Embryonic facial prominence (tissue), 1 donor: ENCODE results near the gene LMLN.
"Not testable (repeated sequence)": the region's sequence is repeated elsewhere in the genome, so short reads cannot be mapped to it uniquely, and the experiment has no call there.

Experiments
- DNase-seq: peaks from one replicate; pipeline ENCODE4 v3.0.0-alpha.2; 2016; ENCODE audit errors: extremely low spot score

LMLN gene

DNA sequence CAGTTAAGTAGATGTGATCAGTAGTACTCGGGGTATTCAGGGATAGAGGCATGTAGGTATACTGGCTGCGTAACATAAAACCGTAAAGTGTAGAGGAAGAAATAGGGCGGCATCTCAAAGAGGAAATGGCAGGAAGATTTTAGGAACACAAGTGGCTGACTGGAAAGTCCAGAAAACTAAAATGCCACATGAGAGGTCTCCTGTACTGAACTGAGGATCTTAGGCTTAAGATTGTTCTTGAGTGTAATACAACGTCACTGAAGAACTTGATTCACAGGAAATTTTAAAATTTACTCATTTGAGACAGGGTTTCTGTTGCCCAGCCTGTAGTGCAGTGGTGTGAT is 2.3 kb upstream of the LMLN start:
- DNase-seq = no peak

DNA sequence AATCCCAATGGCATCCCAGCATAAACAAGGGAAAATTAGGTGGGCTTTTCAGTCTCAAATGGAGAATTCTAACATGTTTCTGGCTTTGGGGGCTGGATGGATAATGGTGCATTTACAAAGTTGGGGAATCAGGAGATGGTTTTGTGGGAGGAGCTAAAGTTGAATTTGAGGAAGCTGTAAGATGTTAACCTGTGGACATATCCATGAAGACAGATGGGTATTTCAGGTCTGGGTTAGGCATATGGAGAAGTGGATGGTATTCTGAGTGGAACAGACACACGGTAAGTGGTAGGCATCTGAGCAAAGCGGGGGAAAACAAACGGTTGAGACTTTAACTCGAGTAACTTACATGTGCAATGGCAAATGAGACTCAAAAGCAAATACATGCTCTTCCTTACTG is 1.7 kb upstream of the LMLN start:
- no peak for DNase-seq

DNA sequence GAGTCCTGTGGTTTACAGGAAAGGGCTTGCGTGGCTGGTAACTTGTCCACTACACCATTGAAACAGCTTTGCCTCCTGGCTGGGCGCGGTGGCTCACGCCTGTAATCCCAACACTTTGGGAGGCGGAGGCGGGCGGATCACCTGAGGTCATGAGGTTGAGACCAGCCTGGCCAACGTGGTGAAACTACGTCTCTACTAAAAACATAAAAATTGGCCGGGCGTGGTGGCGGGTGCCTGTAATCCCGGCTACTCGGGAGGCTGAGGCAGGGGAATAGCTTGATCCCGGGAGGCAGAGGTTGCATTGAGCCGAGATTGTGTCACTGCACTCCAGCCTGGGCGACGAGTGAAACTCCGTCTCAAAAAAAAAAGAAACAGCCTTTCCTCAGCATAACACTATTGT is 1.2 kb upstream of the LMLN start:
- DNase-seq = not testable (repeated sequence)

DNA sequence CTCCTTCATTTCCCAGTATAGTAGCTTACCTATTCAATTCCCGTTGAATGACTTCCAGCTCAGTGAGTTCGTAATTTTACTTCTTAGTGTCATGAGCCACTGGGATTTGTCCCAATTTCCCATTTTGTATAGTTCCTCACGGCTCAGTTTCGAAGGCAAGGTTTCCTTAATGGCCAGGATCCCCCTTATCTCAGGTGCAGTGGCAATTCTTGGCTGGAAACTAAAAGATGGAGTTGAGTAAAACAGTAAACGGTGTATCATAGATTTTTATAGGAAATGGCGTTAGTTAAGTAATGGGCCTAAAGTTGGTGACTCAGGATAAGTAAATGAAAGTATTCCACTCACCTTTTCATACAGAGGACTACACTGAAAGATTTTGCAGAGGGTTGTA is 522 bp upstream of the LMLN start:
- no peak for DNase-seq

DNA sequence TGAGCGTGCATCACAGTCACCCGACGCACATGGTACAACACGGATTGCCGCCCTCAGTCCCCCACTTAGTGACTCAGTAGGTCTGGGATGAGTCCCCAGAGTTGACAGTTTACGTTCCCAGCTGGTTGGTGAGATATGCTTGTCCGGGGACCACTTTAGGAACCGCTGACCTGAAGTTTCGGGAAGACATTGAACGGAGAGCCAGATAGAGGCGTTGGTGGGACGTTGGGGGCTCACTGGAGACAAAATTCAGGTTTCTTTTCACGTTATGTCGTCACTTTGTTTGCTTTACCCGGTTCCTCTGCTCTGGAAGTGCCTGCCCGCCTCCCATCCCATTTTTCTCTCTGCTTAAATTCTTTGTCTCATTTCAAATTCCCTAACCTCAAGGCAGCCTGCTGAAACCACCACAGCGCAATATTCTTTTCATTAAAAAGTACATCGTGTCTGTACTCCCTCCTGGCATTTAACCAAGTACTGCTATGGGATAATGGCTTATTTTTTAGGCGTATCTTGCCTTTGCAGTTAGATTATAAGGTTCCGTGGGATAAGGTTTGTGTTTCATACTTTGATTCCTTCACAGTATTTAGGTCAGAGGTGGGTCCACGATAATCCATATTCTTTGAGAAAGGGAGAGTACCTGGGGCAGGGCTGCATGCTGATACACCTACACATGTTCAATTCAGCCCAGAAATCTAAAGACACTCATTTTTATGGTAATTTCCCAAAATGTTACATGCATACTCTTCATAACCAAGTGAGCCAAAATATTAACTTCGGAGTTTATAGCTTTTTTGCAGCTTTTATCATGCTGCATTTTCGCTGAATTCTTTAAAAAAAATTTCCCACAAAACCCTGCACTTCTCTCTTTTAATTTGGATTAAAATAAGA is 921 bp downstream of the LMLN start:
- no peak for DNase-seq

DNA sequence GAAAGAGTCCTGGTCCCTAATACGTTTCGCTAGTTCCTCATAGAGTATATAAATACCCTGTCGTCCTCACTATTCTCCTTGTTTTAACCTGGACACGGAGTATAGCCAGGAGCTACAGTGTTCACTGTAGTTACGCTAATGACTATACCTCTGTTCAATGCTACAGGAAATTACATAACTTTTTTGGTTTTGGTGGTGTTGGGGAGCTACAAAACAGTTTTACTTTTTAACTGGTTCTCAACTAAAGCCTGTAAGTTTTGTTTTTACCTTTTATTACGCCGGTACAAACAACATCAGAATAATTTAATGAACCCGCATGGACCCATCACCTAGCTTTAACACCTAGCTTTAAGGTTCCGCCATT is 1.5 kb downstream of the LMLN start:
- no peak for DNase-seq

DNA sequence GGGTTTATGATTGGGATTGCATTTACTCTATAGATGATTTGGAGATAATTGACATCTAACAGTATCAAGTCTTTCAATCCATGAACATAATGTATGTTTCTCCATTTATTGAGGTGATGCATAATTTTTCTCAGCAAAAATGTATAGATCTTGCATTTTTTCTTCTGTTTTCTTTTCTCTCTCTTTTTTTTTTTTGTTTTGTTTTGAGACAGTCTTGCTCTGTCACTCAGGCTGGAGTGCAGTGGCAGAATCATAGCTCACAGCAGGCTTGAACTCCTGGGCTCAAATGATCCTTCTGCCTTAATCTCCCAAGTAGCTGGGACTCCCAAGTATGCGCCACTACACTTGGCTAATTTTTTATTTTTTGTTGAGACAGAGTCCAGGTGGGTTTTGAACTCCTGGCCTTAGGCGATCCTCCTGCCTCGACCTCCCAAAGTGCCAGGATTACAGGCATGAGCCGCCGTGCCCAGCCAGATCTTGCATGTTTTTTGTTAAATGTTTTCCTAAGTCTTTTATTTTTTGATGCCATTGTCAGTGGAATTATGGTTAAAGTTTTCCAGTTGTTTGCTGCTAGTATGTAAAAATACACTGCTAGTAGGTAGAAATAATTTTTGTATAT is 3.1 kb downstream of the LMLN start:
- no peak for DNase-seq

DNA sequence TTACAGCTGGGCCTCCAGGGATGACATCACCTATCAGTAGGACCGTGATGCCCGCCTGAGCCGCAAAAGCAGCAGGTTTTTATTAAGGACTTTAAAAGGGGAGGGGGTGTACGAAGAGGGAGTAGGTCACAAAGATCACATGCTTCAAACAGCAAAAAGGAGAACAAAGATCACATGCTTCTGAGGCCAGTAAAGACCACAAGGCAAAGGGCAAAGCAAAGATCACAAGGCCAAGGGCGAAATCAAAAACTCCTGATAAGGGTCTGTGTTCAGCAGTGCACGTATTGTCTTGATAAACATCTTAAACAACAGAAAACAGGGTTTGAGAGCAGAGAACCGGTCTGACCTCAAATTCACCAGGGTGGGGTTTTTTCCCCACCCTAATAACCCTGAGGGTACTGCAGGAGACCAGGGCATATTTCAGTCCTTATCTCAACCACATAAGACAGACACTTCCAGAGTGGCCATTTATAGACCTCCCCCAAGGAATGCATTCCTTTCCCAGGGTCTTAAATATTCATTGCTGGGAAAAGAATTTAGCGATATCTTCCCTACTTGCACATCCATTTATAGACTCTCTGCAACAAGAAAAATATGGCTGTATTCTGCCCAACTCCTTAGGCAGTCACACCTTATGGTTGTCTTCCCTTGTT is 7.4 kb downstream of the LMLN start:
- DNase-seq = not testable (repeated sequence)

DNA sequence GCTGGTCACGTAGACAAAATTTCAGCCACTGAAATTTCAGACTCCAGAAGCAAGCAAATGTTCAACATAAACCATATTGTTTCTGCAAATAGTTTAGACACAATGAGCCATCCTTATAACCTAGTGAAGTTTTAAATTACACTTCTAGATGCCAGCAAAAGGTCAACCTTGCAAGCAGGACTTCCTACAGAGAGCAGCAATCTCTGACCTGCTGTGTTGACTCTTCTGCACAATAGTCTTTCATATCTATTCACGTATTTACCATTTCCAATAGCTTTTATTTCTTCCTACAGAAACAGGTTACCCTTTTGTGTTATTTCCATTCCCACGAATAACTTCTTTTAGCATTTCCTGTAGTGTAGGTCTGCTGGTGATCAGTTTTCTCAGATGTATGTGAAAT is 10.6 kb downstream of the LMLN start:
- no peak for DNase-seq

DNA sequence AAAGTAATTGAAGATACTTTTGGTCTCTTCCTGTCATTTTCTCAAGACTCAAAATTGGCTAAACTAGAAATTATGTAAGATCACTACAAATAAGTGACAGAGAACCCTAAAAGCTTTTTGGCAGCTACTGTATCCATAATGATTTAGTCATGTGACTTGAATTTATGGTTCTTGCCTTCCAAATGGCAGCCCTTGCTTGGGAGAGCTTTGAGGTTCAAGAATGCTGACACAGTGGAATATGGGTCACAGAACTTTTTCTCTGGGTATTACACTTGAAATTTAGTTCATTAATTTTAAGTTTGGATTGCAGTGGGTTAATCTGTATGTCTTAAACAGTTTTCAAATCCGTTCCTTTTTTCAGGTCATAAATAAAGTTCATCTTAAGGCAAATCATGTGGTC is 14.0 kb downstream of the LMLN start:
- no peak for DNase-seq

DNA sequence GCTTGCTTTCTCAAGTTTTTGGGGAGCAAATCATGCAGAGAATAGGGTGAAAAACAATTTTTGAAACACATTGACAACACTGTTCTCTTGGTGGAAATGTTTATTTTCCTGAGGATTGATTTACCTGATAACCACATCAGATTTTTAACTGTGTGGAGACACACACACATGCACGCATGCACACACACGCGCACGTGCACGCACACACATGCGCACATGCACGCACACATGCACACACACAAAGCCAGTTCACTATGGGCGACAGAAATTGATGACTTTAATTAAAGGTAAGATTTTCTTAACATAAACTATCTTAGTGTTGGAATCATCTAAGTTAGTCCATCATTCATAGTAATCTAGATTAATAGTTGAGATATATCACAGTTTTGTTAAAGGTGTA is 15.3 kb downstream of the LMLN start:
- no peak for DNase-seq

DNA sequence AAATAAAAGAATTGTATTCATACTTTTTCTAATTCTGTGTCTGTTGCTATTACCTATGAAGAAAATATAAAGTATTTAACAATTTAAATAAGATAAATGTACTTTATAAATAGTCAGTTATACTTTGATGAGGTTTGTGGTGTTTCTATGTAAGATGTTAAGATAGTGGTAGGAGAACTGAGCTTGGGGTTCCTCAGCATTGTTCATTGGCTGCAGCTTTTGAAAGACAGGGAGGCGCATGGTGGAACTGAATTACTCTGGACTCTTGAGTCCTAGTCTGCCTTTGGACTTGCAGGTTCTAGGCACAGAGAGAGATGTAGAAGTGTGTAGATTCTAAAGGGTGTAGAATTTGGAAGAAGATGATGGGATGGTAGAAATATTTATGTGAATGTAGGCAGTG is 23.1 kb downstream of the LMLN start:
- DNase-seq = no peak

DNA sequence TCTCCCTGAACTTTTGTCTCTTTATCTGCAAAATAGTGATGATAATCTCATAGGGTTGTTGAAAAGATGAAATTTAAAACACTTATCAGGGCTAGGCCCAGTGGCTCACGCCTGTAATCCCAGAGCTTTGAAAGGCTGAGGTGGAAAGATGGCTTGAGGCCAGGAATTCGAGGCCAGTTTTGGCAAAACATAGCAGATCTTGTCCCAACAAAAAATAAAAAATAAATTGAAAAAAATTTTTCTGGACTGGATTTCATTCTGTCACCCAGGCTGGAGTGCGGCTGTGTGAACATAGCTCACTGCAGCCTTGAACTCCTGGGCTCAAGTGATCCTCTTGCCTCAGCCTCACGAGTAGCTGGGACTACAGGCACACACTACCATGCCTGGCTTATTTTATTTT is 29.6 kb downstream of the LMLN start:
- DNase-seq = no peak

DNA sequence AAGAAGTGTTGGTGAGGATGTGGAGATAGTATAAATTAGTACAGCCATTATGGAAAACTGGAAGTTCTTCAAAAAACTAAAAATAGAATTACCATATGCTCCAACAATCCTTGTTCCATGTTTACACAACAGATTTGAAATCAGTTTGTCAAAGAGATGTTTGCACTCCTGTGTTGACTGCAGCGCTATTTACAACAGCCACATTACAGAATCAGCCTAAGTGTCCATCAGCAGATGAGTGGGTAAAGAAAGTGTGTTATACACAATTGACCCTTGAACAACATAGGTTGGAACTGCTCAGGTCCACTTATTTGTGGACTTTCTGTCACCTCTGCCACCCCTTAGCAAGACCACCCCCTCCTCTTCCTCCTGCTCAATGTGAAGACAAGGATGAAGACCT is 34.7 kb downstream of the LMLN start:
- no peak for DNase-seq

DNA sequence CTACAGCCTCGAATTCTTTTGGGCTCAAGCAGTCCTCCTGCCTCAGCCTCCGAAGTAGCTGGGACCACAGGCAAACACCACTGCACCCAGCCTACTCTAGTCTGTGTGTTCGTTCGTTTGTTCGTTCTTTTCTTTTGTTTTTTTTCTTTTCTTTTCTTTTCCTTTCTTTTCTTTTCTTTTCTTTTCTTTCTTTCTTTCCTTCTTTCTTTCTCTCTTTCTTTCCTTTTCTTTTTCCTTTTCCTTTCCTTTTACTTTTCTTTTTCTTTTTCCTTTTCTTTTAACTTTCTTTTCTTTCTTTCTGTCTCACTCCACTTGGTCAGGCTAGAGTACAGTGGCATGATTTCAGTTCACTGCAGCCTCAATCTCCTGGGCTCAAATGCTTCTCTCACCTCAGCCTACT is 36.8 kb downstream of the LMLN start:
- no peak for DNase-seq

DNA sequence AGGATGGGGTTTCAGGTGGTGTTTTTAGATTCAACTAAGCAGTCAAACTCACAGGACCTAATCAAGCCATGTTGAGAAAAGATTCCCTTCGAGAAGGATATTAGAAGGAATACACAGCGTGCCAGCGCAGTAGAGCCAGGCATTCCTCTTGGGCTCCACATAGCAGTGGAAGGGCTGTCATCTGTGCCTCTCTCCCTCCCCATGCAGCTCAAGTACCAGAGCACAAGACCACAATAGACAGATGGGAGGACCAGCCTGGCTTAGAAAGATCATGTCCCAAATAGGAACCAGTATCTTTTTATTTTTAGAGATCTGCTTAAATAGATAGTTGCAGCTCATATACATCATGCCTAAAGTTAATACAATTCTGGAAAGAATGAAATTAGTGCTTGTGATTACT is 37.9 kb downstream of the LMLN start:
- DNase-seq = no peak

DNA sequence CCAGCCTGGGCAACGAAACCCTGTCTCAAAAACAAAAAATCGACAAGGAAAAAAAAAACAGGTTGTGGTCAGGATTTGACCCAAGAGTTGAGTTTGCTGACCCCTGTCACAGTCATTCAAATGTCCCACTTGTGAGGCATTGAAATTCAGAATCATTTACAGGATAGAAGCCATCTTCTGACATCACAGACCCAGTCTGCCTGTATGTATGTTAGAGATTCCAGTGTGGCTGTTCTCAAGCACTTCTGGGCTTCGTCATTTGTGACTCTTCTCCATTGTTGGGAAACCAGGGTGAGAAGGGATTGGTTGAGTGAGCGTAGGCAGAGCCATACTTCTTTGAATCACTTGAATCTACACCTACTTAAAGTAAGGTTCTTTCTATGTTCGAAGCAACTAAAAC is 57.1 kb downstream of the LMLN start:
- DNase-seq = no peak

DNA sequence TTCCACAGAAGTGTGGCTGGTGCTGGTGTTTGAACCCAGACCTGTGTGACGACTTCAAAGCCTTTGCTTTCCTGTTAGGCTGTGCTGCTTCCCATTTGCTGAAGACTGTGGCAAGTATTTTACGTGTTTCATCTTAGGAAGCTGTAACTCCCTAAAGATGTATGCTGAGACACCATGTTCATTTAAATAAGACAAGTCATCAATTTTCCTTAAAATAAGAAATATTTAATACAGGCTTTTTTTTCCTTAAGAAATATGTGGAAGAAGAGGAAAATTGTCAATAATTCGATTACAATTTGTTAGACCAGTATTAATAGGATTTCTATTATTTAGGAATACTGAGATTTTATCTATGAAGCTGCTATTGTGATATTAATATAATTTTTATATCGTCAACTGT is 58.4 kb downstream of the LMLN start:
- DNase-seq = no peak

DNA sequence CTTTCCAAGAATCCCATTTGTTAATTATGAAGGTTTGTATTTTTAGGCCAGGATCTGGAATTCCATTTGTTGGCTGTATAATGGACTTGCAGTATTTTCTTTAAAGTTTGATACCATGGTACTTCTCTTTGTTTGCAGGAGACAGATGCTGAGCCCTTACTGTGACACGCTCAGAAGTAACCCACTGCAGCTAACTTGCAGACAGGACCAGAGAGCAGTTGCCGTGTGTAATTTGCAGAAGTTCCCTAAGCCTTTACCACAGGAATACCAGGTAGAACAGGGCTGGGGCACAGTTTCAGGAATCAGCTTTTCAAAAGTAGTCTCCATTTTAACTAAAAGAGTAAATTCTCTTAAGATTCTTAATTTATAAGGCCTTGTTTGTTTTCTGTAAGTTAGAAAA is 59.1 kb downstream of the LMLN start:
- DNase-seq = no peak

DNA sequence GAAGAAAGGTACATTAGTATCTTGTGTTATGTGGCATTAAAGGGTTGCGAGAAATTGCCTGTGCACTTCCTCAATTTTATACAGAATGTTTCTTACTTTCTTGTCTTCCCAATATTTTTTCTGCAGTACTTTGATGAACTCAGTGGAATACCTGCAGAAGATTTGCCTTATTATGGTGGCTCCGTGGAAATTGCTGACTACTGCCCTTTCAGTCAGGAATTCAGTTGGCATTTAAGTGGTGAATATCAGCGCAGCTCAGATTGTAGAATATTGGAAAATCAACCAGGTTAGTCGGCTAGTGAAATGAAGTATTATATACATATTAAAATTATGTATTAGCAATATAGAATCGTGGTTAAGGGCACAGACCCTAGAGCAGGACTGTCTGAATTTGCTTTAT is 61.3 kb downstream of the LMLN start:
- DNase-seq = no peak

DNA sequence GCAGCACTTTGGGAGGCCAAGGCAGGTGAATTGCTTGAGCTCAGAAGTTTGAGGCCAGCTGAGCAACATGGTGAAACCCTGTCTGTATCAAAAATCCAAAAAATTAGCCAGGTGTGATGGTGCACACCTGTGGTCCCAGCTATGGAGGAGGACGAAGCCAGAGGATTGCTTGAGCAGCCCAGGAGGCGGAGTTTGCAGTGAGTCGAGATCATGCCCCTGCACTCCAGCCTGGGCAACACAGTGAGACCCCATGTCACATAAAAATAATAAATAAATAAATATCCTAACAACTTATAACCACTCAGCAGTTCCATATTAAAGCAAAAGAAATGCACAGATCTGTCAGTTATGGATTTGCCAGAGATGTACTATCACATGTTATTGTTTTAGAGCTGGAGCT is 62.6 kb downstream of the LMLN start:
- DNase-seq = no peak

DNA sequence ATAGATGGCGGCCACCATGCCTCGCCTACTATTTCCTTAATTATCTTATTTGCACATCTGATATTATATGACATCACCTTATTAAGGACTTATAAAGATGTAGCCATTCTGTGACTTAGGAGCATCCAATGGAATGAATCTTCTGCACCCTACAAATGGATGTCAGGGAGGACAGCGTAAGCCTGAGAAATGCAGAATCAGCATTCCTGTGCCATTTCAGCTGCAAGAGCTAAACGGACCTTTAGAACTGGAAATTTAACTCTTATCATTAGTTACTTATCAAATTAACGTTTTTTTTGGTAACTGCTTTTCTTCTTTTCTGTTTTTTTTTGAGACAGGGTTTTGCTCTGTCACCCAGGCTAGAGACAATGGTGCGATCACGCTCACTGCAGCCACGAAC is 65.6 kb downstream of the LMLN start:
- no peak for DNase-seq

DNA sequence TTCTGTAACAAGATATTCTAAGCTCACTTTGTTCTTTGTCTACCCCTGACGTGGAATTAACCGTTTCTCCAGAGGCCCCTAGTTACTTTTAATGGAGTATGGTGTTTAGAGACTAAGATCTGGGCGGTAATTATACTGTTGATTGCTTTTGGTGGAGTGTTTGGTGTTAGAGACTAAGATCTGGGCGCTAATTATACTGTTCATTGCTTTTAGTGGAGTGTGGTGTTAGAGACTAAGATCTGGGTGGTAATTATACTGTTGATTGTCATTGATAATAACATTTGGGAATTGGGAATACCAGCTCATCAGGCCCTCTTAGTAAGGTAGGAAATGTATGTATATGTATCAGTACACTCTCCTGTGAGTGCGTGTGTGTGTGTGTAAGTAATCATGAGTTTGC is 66.6 kb downstream of the LMLN start:
- DNase-seq = no peak
